Right lobe of liver (tissue), 6 donors: ENCODE measurements around the gene PPP1R1B. TPM values are rescaled to one million over a fixed set of nuclear protein-coding genes. Genes with fewer than 3 reads are reported as not detected.

Source experiments
- ATAC-seq, 4 donors: fragments of 200-7000 bp; cut with Tn5 transposase; one replicate each; pipeline ENCODE4 v1.9.1; 2020; ENCODE audit warnings: mild to moderate bottlenecking in 4 of 4, moderate library complexity in 4 of 4
- DNase-seq, 3 donors: peaks; one replicate each; pipeline ENCODE4 v3.0.0-alpha.2; 2020
- H3K27ac ChIP-seq, 3 donors: fragments of 200-600 bp; one replicate each; pipeline ENCODE4 v1.8.0; 2022
- H3K27me3 ChIP-seq, 2 donors: fragments of 200-600 bp; one replicate each; pipeline ENCODE4 v1.8.0; 2022
- H3K36me3 ChIP-seq, 4 donors: fragments of 200-600 bp; sonication (generic) in 1 of 4; one replicate each; pipeline versions ENCODE4 v1.5.1 to v1.8.0; 2017 to 2022; ENCODE audit warnings: control low read depth in 1 of 4
- H3K4me1 ChIP-seq, 4 donors: fragments of 200-600 bp; sonication (generic) in 1 of 4; one replicate each; pipeline versions ENCODE4 v1.5.1 to v1.8.0; 2017 to 2022; ENCODE audit warnings: control low read depth in 1 of 4
- H3K4me3 ChIP-seq, 3 donors: fragments of 200-600 bp; one replicate each; pipeline ENCODE4 v1.8.0; 2022
- H3K9me3 ChIP-seq, 4 donors: fragments of 200-600 bp; sonication (generic) in 1 of 4; one replicate each; pipeline versions ENCODE4 v1.5.1 to v1.8.0; 2017 to 2022; ENCODE audit warnings: control low read depth in 1 of 4
- POLR2A ChIP-seq: fragments of 450-650 bp; IDR thresholded peaks from one replicate; pipeline ENCODE4 v1.6.1; 2017; ENCODE audit warnings: antibody characterized with exemption, mild to moderate bottlenecking
- WGBS: methylation state at CpG from one replicate; pipeline ENCODE4 v1.1.6; 2018; ENCODE audit warnings: low coverage, low lambda C conversion rate; ENCODE audit not compliant: insufficient coverage; ENCODE audit errors: missing lambda C conversion rate; 5-methylcytosine and 5-hydroxymethylcytosine counted together
- intact Hi-C, 2 donors: fragments of 100-400 bp; cut with DNase I; formaldehyde crosslinking; loops; one replicate each; pipeline versions ENCODE4 v1.11.2 to v1.14.1; 2022
- total RNA-seq, 6 experiments: library from RNA; depleted of rRNA in 2 of 6; stranded (reverse); fragments of >200 nt in 2 of 6; fragmentation: NEBNext Ultra II Directional in 3 of 6; extraction: Animal tissue kit (Norgen Biotek cat#: 25700) in 3 of 6; gene quantifications; one replicate each; pipeline versions ENCODE4 v1.1.0 to v1.2.4, GENCODE V29; 2016 to 2023
- TF ChIP-seq, protein P1 (sequence below), 4 donors: fragments of 200-600 bp in 3 of 4; fragments of 450-650 bp in 1 of 4; IDR thresholded peaks; one replicate each; pipeline versions ENCODE4 v1.5.1 to v1.8.0; 2016 to 2022; ENCODE audit warnings: antibody characterized with exemption in 4 of 4, mild to moderate bottlenecking in 2 of 4
- donor health status: DM: no; HTN: yes; CAD: no.
- donor health status: DM: no; HTN: no; CAD: no.
- donor health status: DM: no; HTN: no; CAD: no.
- donor health status: DM: no; HTN: yes; CAD: no.
- donor health status: DM: no; HTN: yes; CAD: no.

Gene PPP1R1B
- total RNA-seq, 6 experiments from 2014 or later: 0.46 TPM; not detected in 5

DNA sequence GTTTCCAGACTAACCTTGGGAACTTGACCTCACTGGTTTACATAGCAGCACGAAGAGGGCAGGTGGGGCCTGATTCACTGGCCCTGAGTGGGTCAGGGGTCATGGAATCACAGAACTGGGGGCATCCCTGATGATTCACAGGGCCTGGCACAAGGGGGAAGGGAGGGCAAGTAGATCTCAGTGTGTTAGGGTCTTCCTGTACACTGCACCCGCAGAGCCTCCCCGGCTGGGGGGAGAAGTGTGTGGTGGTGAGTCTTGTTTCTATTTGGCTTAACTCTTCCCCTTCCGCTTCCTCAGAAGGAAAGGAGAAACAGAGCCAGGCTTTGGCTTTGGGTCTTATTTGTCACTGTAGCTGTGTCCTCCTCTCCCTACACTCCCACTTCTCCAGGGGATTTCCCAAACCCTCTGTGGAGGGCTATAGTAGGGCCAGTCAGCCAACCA, 13.9 kb downstream of the PPP1R1B start:
- Histone ChIP-seq H3K27ac (no peak overlapping the region), H3K36me3 (no peaks in the 10 kb centered on the region), H3K4me1 (peaks cover 0 to 17% (median 7%) of the 10 kb centered on the region in 4 donors), H3K4me3 (no peak overlapping the region), H3K27me3 (no peaks in the 10 kb centered on the region), H3K9me3 (no peaks in the 10 kb centered on the region)
- ATAC-seq: no peak
- WGBS: 53% methylated on average over 3 of the region's 4 CpGs
- TF ChIP-seq, protein P1, sequence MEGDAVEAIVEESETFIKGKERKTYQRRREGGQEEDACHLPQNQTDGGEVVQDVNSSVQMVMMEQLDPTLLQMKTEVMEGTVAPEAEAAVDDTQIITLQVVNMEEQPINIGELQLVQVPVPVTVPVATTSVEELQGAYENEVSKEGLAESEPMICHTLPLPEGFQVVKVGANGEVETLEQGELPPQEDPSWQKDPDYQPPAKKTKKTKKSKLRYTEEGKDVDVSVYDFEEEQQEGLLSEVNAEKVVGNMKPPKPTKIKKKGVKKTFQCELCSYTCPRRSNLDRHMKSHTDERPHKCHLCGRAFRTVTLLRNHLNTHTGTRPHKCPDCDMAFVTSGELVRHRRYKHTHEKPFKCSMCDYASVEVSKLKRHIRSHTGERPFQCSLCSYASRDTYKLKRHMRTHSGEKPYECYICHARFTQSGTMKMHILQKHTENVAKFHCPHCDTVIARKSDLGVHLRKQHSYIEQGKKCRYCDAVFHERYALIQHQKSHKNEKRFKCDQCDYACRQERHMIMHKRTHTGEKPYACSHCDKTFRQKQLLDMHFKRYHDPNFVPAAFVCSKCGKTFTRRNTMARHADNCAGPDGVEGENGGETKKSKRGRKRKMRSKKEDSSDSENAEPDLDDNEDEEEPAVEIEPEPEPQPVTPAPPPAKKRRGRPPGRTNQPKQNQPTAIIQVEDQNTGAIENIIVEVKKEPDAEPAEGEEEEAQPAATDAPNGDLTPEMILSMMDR (IDR thresholded peaks at IDR 0.05): no peak
- TF ChIP-seq POLR2A: no peak
- no peak for DNase-seq
- intact Hi-C loops: no loop called here

DNA sequence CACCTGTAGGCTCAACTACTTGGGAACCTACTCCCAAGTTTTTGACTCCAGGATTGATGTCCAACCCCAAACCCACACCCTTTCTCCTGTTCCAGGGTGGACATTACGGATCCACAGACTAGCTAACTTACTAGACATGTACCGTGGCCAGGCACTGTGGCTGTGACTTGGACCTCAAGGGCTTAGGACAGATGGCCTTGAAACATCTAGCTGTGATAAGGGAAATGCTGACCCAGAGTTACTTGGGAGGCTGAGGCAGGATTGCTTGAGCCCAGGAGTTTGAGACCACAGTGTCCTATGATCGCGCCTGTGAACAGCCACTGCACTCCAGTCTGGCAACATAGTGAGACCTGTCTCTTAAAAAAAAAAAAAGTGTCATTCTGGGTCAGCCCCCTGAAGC, 14.3 kb downstream of the PPP1R1B start:
- peaks cover 0 to 16% (median 7%) of the 10 kb centered on the region in 4 donors for H3K4me1 ChIP-seq
- intact Hi-C loops: no loop called here
- no peaks in the 10 kb centered on the region for H3K36me3 ChIP-seq
- H3K27me3 ChIP-seq: no peaks in the 10 kb centered on the region
- no peaks in the 10 kb centered on the region for H3K9me3 ChIP-seq
- no peak for DNase-seq
- ATAC-seq: no peak
- no peak overlapping the region for H3K27ac ChIP-seq
- H3K4me3 ChIP-seq: no peak overlapping the region
- TF ChIP-seq POLR2A: no peak
- TF ChIP-seq, protein P1 (IDR thresholded peaks at IDR 0.05): no peak
- WGBS: 100% methylated on average over 3 of the region's 4 CpGs

DNA sequence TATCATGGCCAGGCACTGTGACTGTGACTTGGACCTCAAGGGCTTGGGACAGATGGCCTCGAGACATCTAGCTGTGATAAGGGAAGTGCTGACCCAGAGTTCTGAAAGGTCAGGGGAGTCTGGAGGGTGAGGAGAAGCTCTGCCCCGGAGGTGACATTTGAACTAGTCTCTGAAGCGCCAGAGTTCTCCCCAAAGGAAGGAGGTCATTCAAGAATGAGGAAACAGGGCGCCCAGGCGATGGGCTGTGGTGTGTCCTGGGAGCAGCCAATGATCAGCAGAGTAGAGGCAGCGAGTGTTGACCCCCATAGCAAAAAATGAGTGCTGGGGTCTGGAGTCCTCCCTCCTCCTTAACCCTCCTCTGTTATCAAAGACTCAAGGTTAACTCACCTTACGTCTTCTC, 15.1 kb downstream of the PPP1R1B start:
- DNase-seq (no peak), ATAC-seq (peak in 3 of 4 donors; percentile 5 to 23 (median 6))
- 64% methylated on average over 6 of the region's 7 CpGs for WGBS
- Histone ChIP-seq H3K27me3 (no peaks in the 10 kb centered on the region), H3K4me1 (peaks cover 0 to 10% (median 3%) of the 10 kb centered on the region in 4 donors), H3K9me3 (no peaks in the 10 kb centered on the region), H3K36me3 (no peaks in the 10 kb centered on the region), H3K27ac (no peak overlapping the region), H3K4me3 (no peak overlapping the region)
- TF ChIP-seq, protein P1 (IDR thresholded peaks at IDR 0.05): no peak
- TF ChIP-seq POLR2A: no peak
- intact Hi-C loops: no loop called here

DNA sequence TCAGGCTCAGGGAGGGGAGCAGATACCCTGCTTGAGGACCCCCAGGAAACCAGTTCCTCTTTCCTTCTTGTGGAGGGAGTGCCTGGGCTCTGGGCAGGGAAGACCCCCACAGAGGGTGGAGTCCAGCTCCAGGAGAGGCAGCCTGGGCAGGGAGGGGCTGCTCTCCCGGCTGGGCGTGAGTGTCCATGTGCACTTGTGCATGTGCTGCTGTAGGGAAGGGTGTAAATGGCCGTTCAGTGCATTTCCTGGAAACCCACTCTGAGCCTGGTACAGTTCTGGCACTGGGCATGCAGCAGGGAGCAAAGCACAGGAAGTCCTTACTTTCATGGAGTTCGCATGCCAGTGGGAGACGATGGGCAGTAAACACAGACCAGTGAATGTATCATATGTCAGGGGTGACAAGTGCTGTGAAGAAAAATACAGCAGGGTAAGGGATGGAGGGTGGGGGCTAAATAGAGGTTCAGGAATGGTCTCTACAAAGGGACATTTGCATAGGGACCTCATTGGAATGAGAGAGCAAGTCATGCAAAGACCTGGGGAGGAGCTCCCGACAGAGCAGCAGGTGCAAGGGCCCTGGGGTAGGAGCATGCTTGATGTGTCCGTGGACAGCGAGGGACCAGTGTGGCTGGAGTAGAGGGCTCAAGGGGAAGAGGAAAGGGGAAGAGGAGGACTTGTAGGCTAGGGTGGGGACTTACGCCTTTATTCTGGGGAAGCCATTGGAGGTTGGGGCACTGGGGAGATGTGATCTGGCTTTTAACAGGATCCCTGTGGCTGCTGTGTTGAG, 15.7 kb downstream of the PPP1R1B start:
- TF ChIP-seq, protein P1 (IDR thresholded peaks at IDR 0.05): no peak
- TF ChIP-seq POLR2A: no peak
- 57% methylated on average over 7 of the region's 9 CpGs for WGBS
- Histone ChIP-seq H3K9me3 (no peaks in the 10 kb centered on the region), H3K27ac (no peak overlapping the region), H3K27me3 (no peaks in the 10 kb centered on the region), H3K4me3 (no peak overlapping the region), H3K4me1 (peaks cover 0 to 10% (median 3%) of the 10 kb centered on the region in 4 donors), H3K36me3 (no peaks in the 10 kb centered on the region)
- DNase-seq (no peak), ATAC-seq (peak in 3 of 4 donors; percentile 10 to 33 (median 15))
- intact Hi-C loops: no loop called here
